RWPE1 (cell line): Measurements from ENCODE around the gene SH3BP4.
A peak's percentile ranks its signal among the peaks of the same experiment; 100 is the strongest.

Experiments
- CTCF ChIA-PET: fragments of 350-600 bp; sonication (Branson Sonifier 250); formaldehyde crosslinking; extraction: SDS; loops from one replicate; lab custom pipeline; 2021; lab: Yijun Ruan, JAX
- POLR2A ChIA-PET: fragments of 400-600 bp; formaldehyde crosslinking; extraction: SDS; loops from one replicate; lab custom pipeline; 2020; ENCODE audit warnings: antibody characterized with exemption; ENCODE audit not compliant: low non-redundant PET; lab: Yijun Ruan, JAX
- DNase-seq: peaks from one replicate; pipeline ENCODE4 v3.0.0; 2012; ENCODE audit warnings: low spot score
- H3K27ac ChIP-seq: fragments of 450-650 bp; 2 replicates; pipeline ENCODE4 v1.5.1; 2017
- TF ChIP-seq, protein P1 (sequence below): fragments of 450-650 bp; conservative IDR thresholded peaks from 2 replicates; pipeline ENCODE4 v1.5.1; 2017; ENCODE audit warnings: low read depth, mild to moderate bottlenecking

SH3BP4 gene

DNA sequence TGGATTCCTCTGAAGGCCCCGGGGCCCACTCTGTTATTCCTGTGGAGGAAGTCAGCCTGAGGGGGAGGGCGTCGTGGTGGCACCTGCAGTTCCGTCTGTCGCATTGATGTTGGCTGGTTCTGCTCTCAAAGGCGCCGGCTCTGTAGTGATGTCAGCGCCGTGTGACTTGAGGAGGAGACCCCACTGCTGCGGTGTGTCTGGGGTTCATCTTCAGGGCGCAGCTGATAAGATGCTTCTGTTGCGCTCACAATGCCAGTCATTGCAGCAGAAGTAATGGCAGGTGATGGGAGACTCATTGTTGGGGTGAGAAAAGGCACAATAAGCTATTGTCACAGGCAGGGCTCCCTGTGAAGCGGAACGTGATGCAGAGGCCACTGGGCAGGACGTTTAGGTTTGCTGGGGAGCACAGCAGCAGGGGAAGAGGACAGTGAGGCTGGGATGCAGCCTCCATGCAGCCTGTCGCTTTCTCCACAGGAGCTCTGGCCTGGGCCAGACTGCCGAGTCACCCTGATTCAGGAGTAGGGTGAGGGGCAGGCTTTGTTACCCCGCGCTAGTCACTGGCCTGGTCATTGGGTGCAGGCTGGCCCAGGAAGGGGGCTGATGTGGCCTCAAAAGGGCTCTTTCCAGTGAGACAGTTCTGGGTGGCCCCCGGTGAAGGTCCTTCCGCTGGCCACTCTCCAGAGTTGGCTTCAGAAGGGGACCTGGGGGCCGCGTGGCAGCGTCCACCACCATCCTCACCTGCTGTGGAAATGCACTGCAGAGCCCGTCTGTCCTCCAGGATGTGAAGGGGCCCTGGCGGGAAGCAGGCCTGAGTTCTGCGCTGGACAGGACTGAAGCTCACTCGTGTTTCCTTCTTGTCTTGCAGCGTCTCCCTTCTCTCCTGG lies 42.9 kb downstream of the SH3BP4 start:
- DNase-seq, result no peak
- TF ChIP-seq, protein P1, sequence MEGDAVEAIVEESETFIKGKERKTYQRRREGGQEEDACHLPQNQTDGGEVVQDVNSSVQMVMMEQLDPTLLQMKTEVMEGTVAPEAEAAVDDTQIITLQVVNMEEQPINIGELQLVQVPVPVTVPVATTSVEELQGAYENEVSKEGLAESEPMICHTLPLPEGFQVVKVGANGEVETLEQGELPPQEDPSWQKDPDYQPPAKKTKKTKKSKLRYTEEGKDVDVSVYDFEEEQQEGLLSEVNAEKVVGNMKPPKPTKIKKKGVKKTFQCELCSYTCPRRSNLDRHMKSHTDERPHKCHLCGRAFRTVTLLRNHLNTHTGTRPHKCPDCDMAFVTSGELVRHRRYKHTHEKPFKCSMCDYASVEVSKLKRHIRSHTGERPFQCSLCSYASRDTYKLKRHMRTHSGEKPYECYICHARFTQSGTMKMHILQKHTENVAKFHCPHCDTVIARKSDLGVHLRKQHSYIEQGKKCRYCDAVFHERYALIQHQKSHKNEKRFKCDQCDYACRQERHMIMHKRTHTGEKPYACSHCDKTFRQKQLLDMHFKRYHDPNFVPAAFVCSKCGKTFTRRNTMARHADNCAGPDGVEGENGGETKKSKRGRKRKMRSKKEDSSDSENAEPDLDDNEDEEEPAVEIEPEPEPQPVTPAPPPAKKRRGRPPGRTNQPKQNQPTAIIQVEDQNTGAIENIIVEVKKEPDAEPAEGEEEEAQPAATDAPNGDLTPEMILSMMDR, result no peak
- ChIA-PET POLR2A (no interaction called here), CTCF (interaction anchor here (0.7 kb wide), 1 partner anchor 459 kb away, joined by 3 read pairs; no protein-coding TSS in a partner anchor)
- H3K27ac ChIP-seq, result no peak overlapping the region

DNA sequence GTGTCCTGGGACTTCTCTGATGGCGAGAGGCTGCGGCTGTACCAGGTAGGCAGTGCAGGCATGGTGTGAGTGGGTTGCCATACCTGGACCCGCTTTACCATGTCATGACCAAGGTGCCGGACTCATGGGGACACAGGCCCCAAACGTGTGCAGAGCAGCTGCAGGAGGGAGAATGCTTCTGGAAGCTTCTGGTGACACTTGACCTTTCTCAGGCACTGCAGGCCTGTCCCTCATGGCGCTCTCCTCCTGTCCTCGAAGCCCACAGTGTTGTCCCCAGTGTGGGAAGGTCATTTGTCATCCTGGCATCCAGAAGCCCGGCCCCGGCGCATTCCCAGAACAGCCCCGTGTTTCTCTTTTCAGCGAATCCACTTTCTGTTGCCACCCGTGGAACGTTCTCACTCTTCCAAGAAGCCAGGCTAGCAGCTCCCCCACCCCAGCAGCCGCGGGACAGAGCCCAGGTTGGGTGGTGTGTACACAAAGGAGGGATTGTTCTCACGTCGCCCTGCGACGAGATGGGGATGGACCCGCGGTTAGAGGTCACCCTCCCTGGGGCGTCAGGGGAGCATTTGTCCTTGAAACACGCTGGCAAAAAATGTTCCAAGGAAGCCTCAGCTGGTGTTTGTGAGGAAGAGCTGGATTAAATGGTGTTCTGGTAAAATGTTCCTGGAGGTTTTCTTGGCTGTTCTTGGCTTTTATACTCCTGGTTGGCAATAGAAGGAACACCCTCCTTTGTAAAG lies 43.7 kb downstream of the SH3BP4 start:
- peak overlapping the region; percentile 24; the same call in 1 of the 2 replicates for H3K27ac ChIP-seq
- TF ChIP-seq, protein P1, result no peak
- DNase-seq, result no peak
- CTCF ChIA-PET, result no interaction called here
- POLR2A ChIA-PET, result no interaction called here

DNA sequence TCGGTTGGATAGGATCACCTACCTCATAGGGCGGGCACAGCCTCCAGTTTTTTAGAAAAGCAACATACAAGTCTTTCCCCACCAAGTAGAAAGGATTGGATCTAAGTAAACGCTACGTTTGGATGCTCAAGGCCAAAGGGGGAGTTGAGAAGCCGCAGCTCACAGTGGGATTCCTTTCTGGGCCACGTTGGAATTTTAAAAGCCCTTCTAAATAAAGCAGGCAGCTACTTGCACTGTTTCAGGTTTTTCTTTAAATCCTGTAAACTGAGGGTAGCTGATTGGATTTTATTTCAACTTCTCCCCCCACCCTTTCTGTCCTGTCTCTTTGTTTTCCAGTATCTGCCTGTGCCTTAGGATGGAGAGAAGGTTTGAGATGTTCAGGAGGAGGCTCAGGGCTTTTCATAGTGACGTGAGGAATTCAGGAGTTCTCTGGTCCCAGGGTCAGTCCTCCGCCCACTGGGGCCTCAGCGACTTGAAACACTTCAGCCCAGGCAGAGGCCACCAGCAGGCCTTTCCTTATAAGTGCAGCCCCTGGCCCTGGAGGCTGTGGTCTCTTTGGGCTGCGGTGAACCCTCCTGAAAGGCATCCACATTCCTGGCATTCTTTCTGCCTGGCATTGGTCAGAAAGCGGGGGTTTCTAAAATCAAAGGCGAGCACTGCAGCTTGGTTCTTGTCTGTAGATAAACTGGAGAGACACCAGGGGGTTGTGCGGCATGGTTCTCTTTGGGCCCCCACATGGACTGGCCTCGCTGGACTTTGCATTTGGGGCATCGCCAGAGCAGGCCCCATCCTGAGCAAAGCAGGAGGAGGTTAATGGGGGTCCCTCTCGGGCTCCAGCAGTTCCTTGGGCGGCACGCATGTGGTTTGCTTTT lies 44.5 kb downstream of the SH3BP4 start:
- H3K27ac ChIP-seq, result peak overlapping the region; percentile 17; the same call in 1 of the 2 replicates
- TF ChIP-seq, protein P1, result no peak
- POLR2A ChIA-PET, result no interaction called here
- CTCF ChIA-PET, result no interaction called here
- no peak for DNase-seq

DNA sequence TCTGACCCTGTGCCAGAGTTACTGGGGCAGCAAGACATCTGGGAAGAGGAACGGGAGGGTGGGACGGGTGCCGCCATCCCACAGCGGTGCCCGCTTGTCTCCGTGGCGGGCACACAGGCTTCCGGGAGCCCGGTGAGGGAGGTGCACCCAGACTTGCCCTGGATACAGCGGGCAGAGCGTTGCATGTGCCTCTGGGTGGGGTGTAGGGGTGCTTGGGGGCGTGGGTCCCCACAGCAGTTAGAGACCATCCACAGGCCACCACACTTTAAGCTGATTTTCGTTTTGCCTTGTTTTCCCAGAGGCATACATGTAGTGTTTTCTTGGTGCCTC lies 45.1 kb downstream of the SH3BP4 start:
- no peak for DNase-seq
- TF ChIP-seq, protein P1, result no peak
- ChIA-PET POLR2A (no interaction called here), CTCF (interaction anchor here (0.6 kb wide), 1 partner anchor 98 kb away, joined by 4 read pairs; no protein-coding TSS in a partner anchor)
- H3K27ac ChIP-seq, result peak overlapping the region; percentile 17; the same call in 1 of the 2 replicates

DNA sequence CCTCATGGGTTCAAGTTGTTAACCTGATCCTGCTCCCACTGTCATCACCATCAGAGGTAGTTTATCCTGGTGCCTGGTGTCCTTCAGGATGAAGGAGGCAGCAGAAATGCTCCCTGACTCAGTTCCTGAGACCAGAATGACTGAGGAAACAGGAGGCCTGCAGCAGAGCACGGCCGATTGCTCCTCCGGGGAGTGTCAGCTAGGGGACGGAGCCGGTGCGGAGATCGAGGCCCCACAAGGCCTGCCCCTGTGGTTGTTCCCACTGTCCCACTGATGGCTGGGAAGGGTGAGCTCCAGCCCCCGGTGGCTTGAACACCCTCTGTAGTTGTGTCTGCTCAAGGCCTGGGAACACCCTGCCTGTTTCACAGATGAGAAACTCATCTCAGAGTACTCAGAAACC lies 45.6 kb downstream of the SH3BP4 start:
- H3K27ac ChIP-seq, result peak overlapping the region; percentile 17; the same call in 1 of the 2 replicates
- ChIA-PET POLR2A (no interaction called here), CTCF (interaction anchor here (0.6 kb wide), 1 partner anchor 99 kb away, joined by 4 read pairs; no protein-coding TSS in a partner anchor)
- DNase-seq, result no peak
- TF ChIP-seq, protein P1, result no peak
